HEK293 (cell line): ENCODE results near the gene GPR35.
A peak's percentile ranks its signal among the peaks of the same experiment; 100 is the strongest.
"Not testable (repeated sequence)": the region's sequence is repeated elsewhere in the genome, so short reads cannot be mapped to it uniquely, and the experiment has no call there.

Experiments used
- CTCF ChIA-PET: fragments of 350-600 bp; formaldehyde crosslinking; extraction: SDS; loops from one replicate; lab custom pipeline; 2021; ENCODE audit warnings: antibody characterized with exemption; lab: Yijun Ruan, JAX
- POLR2A ChIA-PET: fragments of 300-600 bp; formaldehyde crosslinking; extraction: SDS; loops from one replicate; lab custom pipeline; 2020; ENCODE audit warnings: antibody characterized with exemption, inconsistent platforms; lab: Yijun Ruan, JAX
- H3K27ac ChIP-seq: fragments of 200-500 bp; sonication (Bioruptor generic); 2 replicates; pipeline ENCODE4 v1.5.1; 2014; ENCODE audit warnings: low read depth, low read length, control low read depth, inconsistent platforms; ENCODE audit errors: extremely low read depth
- H3K36me3 ChIP-seq, 2 experiments: fragments of 200-500 bp in 1 of 2; sonication (Bioruptor generic) in 1 of 2; 1 replicate in 1 of 2; 2 replicates in 1 of 2; pipeline ENCODE4 v1.5.1; 2014 to 2017; ENCODE audit warnings: inconsistent platforms in 2 of 2, low read length in 2 of 2; ENCODE audit not compliant: control insufficient read depth in 2 of 2, insufficient read depth in 1 of 2
- H3K4me1 ChIP-seq: fragments of 200-500 bp; sonication (Bioruptor generic); 2 replicates; pipeline ENCODE4 v1.5.1; 2014; ENCODE audit warnings: mild to moderate bottlenecking, low read length, inconsistent platforms; ENCODE audit not compliant: control insufficient read depth, insufficient read depth
- H3K4me3 ChIP-seq: 2 replicates; pipeline ENCODE4 v1.5.1; 2011; ENCODE audit warnings: low read depth, mild to moderate bottlenecking, control low read depth, low read length, moderate library complexity
- H3K9me3 ChIP-seq: fragments of 200-500 bp; sonication (Bioruptor generic); 2 replicates; pipeline ENCODE4 v1.5.1; 2014; ENCODE audit warnings: low read depth, low read length, inconsistent platforms; ENCODE audit not compliant: control insufficient read depth, insufficient read depth
- HIC1 ChIP-seq: fragments of 450-650 bp; formaldehyde crosslinking; IDR thresholded peaks from 2 replicates; pipeline ENCODE4 v1.5.1; 2016; ENCODE audit warnings: missing biosample characterization, missing genetic modification characterization
- ZBTB21 ChIP-seq: fragments of 450-650 bp; formaldehyde crosslinking; IDR thresholded peaks from 2 replicates; pipeline ENCODE4 v1.5.1; 2017; ENCODE audit warnings: missing biosample characterization, missing genetic modification characterization
- ZNF132 ChIP-seq: fragments of 450-650 bp; formaldehyde crosslinking; IDR thresholded peaks from 2 replicates; pipeline ENCODE4 v1.5.1; 2017; ENCODE audit warnings: missing biosample characterization, missing genetic modification characterization, borderline replicate concordance
- ZNF140 ChIP-seq: fragments of 450-650 bp; formaldehyde crosslinking; IDR thresholded peaks from 2 replicates; pipeline ENCODE4 v1.5.1; 2016; ENCODE audit warnings: missing biosample characterization, missing genetic modification characterization
- ZNF146 ChIP-seq: fragments of 450-650 bp; formaldehyde crosslinking; IDR thresholded peaks from 2 replicates; pipeline ENCODE4 v1.5.1; 2016; ENCODE audit warnings: missing biosample characterization, missing genetic modification characterization
- ZNF202 ChIP-seq: fragments of 450-650 bp; formaldehyde crosslinking; IDR thresholded peaks from 2 replicates; pipeline ENCODE4 v1.5.1; 2016; ENCODE audit warnings: missing biosample characterization, missing genetic modification characterization, borderline replicate concordance
- ZNF214 ChIP-seq: fragments of 450-650 bp; formaldehyde crosslinking; IDR thresholded peaks from 2 replicates; pipeline ENCODE4 v1.5.1; 2017; ENCODE audit warnings: missing biosample characterization, mild to moderate bottlenecking, missing genetic modification characterization, borderline replicate concordance
- ZNF341 ChIP-seq: fragments of 450-650 bp; formaldehyde crosslinking; IDR thresholded peaks from 2 replicates; pipeline ENCODE4; 2016; ENCODE audit warnings: low read depth, missing biosample characterization, missing genetic modification characterization
- ZNF394 ChIP-seq: fragments of 450-650 bp; formaldehyde crosslinking; IDR thresholded peaks from 2 replicates; pipeline ENCODE4 v1.5.1; 2016; ENCODE audit warnings: missing biosample characterization, missing genetic modification characterization, mild to moderate bottlenecking, moderate library complexity, borderline replicate concordance
- ZNF426 ChIP-seq: fragments of 450-650 bp; formaldehyde crosslinking; IDR thresholded peaks from 2 replicates; pipeline ENCODE4 v1.5.1; 2017; ENCODE audit warnings: missing biosample characterization, missing genetic modification characterization, mild to moderate bottlenecking, inconsistent platforms, moderate library complexity
- ZNF433 ChIP-seq: fragments of 450-650 bp; formaldehyde crosslinking; IDR thresholded peaks from 2 replicates; pipeline ENCODE4 v1.5.1; 2016; ENCODE audit warnings: missing biosample characterization, missing genetic modification characterization, low read depth
- ZNF548 ChIP-seq: fragments of 450-650 bp; formaldehyde crosslinking; IDR thresholded peaks from 2 replicates; pipeline ENCODE4 v1.5.1; 2016; ENCODE audit warnings: missing biosample characterization, missing genetic modification characterization
- ZNF623 ChIP-seq: fragments of 450-650 bp; formaldehyde crosslinking; IDR thresholded peaks from 2 replicates; pipeline ENCODE4 v1.5.1; 2016; ENCODE audit warnings: missing biosample characterization, missing genetic modification characterization
- ZNF654 ChIP-seq: fragments of 450-650 bp; formaldehyde crosslinking; IDR thresholded peaks from 2 replicates; pipeline ENCODE4 v1.5.1; 2016; ENCODE audit warnings: low read depth, missing biosample characterization, missing genetic modification characterization
- ZSCAN18 ChIP-seq: fragments of 450-650 bp; formaldehyde crosslinking; IDR thresholded peaks from 2 replicates; pipeline ENCODE4 v1.5.1; 2016; ENCODE audit warnings: missing biosample characterization, missing genetic modification characterization
- TF ChIP-seq, protein P1 (sequence below): fragments of 450-650 bp; formaldehyde crosslinking; IDR thresholded peaks from 2 replicates; pipeline ENCODE4 v1.5.0; 2017; ENCODE audit warnings: missing biosample characterization, missing genetic modification characterization, borderline replicate concordance
- TF ChIP-seq, protein P2 (sequence below): fragments of 450-650 bp; formaldehyde crosslinking; conservative IDR thresholded peaks from 2 replicates; pipeline ENCODE4 v1.5.1; 2016; ENCODE audit warnings: low read depth, missing biosample characterization, missing genetic modification characterization

The GPR35 gene

DNA sequence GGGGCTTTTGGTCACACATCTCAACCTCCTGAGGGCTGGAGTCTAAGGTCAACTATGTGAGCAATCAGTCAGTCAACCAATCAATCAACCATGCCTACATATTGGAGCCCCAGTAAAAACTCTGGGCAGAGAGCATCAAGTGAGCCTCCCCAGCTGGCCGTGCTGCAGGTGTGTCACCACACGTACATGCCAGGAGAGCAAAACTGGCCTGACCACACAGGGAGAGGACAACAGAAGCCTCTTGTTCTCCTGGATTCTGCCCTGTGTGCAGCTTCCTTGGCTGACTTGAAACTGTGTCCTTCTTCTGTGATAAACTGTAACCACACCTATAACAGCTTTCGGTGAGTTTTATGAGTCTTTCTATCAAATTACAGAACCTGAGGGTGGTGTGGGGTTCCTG is 25.9 kb downstream of the GPR35 start (continued):
- TF ChIP-seq ZNF214 (tag by site-specific recombination) (no peak), ZNF132 (tag by site-specific recombination) (no peak), ZNF341 (tag by site-specific recombination) (no peak), ZSCAN18 (tag by site-specific recombination) (no peak), HIC1 (no peak)
- TF ChIP-seq, protein P1, sequence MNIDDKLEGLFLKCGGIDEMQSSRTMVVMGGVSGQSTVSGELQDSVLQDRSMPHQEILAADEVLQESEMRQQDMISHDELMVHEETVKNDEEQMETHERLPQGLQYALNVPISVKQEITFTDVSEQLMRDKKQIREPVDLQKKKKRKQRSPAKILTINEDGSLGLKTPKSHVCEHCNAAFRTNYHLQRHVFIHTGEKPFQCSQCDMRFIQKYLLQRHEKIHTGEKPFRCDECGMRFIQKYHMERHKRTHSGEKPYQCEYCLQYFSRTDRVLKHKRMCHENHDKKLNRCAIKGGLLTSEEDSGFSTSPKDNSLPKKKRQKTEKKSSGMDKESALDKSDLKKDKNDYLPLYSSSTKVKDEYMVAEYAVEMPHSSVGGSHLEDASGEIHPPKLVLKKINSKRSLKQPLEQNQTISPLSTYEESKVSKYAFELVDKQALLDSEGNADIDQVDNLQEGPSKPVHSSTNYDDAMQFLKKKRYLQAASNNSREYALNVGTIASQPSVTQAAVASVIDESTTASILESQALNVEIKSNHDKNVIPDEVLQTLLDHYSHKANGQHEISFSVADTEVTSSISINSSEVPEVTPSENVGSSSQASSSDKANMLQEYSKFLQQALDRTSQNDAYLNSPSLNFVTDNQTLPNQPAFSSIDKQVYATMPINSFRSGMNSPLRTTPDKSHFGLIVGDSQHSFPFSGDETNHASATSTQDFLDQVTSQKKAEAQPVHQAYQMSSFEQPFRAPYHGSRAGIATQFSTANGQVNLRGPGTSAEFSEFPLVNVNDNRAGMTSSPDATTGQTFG (tag by site-specific recombination): no peak

DNA sequence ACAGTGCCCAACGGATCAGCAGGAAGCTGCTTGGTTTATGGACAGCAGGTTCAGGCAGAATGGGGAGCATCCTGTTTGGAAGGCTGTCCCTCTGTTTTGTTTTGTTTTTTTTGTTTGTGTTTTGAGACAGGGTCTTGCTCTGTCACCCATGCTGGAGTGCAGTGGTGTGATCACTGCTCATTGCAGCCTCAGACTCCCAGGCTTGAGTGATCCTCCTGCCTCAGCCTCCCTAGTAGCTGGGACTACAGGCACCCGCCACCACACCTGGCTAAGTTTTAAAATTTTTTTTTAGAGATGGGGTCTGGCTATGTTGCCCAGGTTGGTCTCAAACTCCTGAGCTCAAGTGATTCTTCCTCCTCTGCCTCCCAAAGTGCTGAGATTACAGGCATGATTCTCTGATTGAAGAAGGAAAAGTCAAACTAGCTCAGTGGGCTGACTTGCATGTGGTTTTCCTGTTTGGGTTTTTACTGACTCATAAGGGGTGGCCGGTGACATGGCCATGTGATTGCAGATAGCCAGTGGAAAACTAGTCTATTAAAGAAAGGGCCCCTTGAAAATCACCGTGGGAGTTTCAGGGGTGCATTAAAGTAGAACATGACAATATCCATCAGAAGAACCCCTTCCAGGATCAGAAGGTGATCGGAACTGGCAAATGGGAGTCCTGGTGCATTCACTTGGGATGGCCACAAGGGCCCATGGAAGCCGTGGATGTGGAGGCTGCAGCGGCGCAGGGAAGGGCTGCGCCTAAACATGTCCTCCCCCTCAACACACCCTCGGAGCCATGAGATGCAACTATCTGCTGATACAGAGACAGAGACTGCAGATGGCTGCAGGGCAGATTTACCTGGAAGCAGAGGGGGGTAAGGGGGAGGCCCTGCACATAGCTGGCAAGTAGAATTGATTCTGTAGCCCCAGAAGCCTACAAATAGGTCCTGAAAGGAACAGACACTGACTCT is 30.9 kb downstream of the GPR35 start:
- Histone ChIP-seq H3K9me3 (no peaks in the 10 kb centered on the region; the same call in 1 of the 2 replicates), H3K36me3 (no peaks in the 10 kb centered on the region), H3K27ac (no peak overlapping the region), H3K4me3 (no peak overlapping the region), H3K4me1 (no peaks in the 10 kb centered on the region)
- CTCF ChIA-PET: interaction anchor here (0.6 to 1.5 kb wide), 3 partner anchors 13 to 598 kb away, joined by 3 to 4 read pairs (median 3); no protein-coding TSS in a partner anchor
- POLR2A ChIA-PET: no interaction called here
- TF ChIP-seq ZNF146 (tag by site-specific recombination) (no peak), ZNF341 (tag by site-specific recombination) (no peak), ZNF548 (tag by site-specific recombination) (no peak)

- H3K9me3 ChIP-seq, H3K4me1 ChIP-seq, H3K27ac ChIP-seq, H3K36me3 ChIP-seq, POLR2A ChIA-PET, H3K4me3 ChIP-seq: not testable (repeated sequence)
- CTCF ChIA-PET: interaction anchor here (1.1 kb wide), 1 partner anchor 15 kb away, joined by 4 read pairs; no protein-coding TSS in a partner anchor
- TF ChIP-seq ZNF623 (peak; percentile 48), ZNF140 (peak; percentile 30; the same call in 1 of the 2 replicates), ZNF426 (tag by site-specific recombination) (peak; percentile 58), ZNF654 (tag by site-specific recombination) (peak; percentile 26), ZBTB21 (0 out of 2 replicates have a peak, but pooled peaks have one; percentile 34), ZNF433 (tag by site-specific recombination) (peak; percentile 39; the same call in 1 of the 2 replicates), ZNF202 (peak; percentile 58; the same call in 1 of the 2 replicates), ZNF394 (tag by site-specific recombination) (peak; percentile 84; the same call in 1 of the 2 replicates)
- TF ChIP-seq, protein P2, sequence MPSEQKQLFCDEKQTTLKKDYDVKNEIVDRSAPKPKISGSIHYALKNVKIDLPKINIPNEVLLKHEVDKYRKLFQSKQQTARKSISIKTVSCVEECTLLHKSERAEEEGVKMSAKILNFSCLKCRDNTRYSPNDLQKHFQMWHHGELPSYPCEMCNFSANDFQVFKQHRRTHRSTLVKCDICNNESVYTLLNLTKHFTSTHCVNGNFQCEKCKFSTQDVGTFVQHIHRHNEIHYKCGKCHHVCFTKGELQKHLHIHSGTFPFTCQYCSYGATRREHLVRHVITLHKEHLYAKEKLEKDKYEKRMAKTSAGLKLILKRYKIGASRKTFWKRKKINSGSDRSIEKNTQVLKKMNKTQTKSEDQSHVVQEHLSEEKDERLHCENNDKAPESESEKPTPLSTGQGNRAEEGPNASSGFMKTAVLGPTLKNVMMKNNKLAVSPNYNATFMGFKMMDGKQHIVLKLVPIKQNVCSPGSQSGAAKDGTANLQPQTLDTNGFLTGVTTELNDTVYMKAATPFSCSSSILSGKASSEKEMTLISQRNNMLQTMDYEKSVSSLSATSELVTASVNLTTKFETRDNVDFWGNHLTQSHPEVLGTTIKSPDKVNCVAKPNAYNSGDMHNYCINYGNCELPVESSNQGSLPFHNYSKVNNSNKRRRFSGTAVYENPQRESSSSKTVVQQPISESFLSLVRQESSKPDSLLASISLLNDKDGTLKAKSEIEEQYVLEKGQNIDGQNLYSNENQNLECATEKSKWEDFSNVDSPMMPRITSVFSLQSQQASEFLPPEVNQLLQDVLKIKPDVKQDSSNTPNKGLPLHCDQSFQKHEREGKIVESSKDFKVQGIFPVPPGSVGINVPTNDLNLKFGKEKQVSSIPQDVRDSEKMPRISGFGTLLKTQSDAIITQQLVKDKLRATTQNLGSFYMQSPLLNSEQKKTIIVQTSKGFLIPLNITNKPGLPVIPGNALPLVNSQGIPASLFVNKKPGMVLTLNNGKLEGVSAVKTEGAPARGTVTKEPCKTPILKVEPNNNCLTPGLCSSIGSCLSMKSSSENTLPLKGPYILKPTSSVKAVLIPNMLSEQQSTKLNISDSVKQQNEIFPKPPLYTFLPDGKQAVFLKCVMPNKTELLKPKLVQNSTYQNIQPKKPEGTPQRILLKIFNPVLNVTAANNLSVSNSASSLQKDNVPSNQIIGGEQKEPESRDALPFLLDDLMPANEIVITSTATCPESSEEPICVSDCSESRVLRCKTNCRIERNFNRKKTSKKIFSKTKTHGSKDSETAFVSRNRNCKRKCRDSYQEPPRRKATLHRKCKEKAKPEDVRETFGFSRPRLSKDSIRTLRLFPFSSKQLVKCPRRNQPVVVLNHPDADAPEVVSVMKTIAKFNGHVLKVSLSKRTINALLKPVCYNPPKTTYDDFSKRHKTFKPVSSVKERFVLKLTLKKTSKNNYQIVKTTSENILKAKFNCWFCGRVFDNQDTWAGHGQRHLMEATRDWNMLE (tag by site-specific recombination): peak; percentile 72
Observed at GRCh38 chr2:240659883-240660282, 34.6 kb downstream of the GPR35 start.
